ENCODE results near the gene TCF12. TPM values are rescaled to one million over a fixed set of nuclear protein-coding genes. Genes with fewer than 3 reads are reported as not detected.
A peak's percentile ranks its signal among the peaks of the same experiment; 100 is the strongest.

Gene TCF12
- total RNA-seq, 2 donors from 2014 or later = 44.9 to 55.5 TPM

- Mint-ChIP-seq H3K36me3 (no peaks in the 10 kb centered on the region), H3K9me3 (no peaks in the 10 kb centered on the region), H3K27ac (no peak overlapping the region)
- no peak for ATAC-seq
- no peak for DNase-seq (ENCODE audit: low spot score in 2 of 2)
These were observed 419.5 kb downstream of the TCF12 start for GRCh38 chr15:57337868-57338411.

GRCh38 chr15:57339321-57339720 lies 420.9 kb downstream of the TCF12 start:
- no peaks in the 10 kb centered on the region for H3K36me3 Mint-ChIP-seq
- DNase-seq (ENCODE audit: low spot score in 2 of 2) = no peak
- no peak for ATAC-seq
- H3K27ac Mint-ChIP-seq = peak overlapping the region in 1 of 2 donors; percentile 68
- no peaks in the 10 kb centered on the region for H3K9me3 Mint-ChIP-seq

Other genes starting within 250 kb of the TCF12 start
- 10 to 100 TPM in 1 of 2 donors, 1 to 10 TPM in 1; 6.7 to 17.6 TPM for gene ZNF280D, start 185.1 kb upstream of the TCF12 start, total RNA-seq

All from activated naive CD4-positive, alpha-beta T cell treated with anti-CD3 and anti-CD28 coated beads, Interleukin-2, amount 50 U/mL, for 72 hours (primary cell).